ENCODE data around the gene MGAT5. TPM values are rescaled to one million over a fixed set of nuclear protein-coding genes. Genes with fewer than 3 reads are reported as not detected.

The MGAT5 gene
- total RNA-seq, 4 donors from 2014 or later: 28.3 to 52.3 (median 40.4) TPM

DNA sequence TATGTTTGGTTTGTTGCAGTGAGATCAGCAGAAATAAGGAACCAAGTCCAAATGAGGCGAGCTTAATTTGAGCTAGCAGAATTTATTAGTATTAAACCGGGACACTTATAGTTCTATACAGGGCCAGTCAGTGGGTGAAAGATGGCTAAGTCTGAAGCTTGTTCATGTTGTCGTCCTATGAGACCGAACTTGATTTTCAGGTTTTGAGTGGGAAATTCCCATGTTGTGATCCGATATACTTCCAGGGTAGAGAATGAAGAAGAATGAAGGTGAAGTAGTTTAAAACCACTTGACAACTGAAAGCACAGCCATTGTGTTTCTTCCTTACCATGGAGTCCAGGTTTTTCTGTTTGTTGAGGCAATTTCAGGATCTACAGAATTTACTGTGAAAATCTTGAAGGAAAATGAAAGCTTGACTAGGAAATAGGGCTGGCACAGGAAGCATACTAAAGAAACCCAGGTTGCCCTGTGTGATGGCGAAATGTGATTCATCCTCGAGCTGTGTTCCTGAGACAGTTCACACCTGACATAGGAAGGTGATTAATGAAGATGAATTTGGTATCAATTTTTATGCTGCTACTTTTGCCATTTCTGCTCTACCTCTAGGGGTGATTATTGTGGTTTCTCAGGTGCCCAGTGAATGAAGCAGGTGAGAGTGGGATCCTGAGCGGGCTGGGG, 37.6 kb upstream of the MGAT5 start:
- TF ChIP-seq, protein P1, sequence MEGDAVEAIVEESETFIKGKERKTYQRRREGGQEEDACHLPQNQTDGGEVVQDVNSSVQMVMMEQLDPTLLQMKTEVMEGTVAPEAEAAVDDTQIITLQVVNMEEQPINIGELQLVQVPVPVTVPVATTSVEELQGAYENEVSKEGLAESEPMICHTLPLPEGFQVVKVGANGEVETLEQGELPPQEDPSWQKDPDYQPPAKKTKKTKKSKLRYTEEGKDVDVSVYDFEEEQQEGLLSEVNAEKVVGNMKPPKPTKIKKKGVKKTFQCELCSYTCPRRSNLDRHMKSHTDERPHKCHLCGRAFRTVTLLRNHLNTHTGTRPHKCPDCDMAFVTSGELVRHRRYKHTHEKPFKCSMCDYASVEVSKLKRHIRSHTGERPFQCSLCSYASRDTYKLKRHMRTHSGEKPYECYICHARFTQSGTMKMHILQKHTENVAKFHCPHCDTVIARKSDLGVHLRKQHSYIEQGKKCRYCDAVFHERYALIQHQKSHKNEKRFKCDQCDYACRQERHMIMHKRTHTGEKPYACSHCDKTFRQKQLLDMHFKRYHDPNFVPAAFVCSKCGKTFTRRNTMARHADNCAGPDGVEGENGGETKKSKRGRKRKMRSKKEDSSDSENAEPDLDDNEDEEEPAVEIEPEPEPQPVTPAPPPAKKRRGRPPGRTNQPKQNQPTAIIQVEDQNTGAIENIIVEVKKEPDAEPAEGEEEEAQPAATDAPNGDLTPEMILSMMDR (IDR thresholded peaks at IDR 0.05): no peak
- ATAC-seq (ENCODE audit: low FRiP score): no peak
- no peak for DNase-seq (ENCODE audit: low spot score)

DNA sequence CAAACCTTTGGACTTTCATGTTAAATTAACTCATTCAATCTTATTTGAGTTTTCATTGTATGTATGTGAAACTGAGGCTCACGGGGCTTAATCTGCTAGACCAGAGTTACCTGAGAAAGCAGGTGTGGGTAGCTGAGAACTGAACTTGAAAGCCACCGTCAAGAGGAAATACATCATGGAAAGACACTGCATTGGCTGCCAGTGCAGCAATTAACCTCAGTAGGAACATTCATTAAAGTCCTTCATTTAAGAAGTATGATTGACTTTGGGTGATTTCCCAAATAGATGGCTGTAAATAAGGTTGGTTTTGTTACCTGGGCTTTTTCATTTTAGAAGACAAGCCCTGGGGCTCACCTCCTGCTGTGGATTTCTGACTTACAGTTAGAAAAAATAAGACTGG, 36.5 kb upstream of the MGAT5 start:
- DNase-seq (ENCODE audit: low spot score): no peak
- TF ChIP-seq, protein P1 (IDR thresholded peaks at IDR 0.05): no peak
- ATAC-seq (ENCODE audit: low FRiP score): no peak

DNA sequence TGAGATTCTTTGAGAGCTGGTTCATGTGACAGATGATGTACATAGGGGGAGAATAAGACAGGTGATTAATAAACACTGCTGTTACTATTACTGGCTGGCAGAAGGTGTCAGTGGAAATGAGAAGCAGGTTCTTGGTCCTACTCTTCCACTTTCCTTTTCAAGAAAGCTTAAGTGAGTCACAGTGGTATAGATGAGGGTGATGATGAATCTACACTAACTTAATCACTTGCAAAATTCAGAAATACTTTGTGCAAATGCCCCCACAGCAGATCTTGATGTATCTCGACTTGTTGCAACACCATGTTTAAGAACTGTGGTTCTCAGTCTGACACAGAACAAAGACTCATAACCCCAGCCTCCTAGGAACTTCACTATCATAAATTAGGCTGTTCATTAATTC, 35.9 kb upstream of the MGAT5 start:
- no peak for ATAC-seq (ENCODE audit: low FRiP score)
- DNase-seq (ENCODE audit: low spot score): no peak
- TF ChIP-seq, protein P1 (IDR thresholded peaks at IDR 0.05): no peak

DNA sequence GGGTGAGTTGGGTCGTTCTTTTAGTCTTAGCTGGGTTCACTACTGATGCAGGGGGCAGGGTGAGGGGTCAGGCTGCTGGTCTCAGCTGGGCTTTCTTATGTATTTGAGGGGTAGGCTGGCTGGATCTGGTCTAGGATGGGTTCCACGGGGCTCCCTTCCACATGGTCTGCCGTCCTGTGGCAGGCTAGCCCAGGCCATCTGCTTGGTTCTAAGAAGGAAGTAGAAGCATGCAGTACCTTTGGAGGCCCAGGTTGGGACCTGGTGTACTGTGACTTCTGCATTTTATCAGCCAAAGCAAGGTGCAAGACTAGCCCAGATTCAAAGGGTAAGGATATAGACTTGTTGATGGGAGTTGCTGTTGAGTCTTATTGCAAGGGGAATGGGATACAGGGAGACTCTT, 35.5 kb upstream of the MGAT5 start:
- TF ChIP-seq, protein P1 (IDR thresholded peaks at IDR 0.05): no peak
- DNase-seq (ENCODE audit: low spot score) (no peak), ATAC-seq (ENCODE audit: low FRiP score) (no peak)

DNA sequence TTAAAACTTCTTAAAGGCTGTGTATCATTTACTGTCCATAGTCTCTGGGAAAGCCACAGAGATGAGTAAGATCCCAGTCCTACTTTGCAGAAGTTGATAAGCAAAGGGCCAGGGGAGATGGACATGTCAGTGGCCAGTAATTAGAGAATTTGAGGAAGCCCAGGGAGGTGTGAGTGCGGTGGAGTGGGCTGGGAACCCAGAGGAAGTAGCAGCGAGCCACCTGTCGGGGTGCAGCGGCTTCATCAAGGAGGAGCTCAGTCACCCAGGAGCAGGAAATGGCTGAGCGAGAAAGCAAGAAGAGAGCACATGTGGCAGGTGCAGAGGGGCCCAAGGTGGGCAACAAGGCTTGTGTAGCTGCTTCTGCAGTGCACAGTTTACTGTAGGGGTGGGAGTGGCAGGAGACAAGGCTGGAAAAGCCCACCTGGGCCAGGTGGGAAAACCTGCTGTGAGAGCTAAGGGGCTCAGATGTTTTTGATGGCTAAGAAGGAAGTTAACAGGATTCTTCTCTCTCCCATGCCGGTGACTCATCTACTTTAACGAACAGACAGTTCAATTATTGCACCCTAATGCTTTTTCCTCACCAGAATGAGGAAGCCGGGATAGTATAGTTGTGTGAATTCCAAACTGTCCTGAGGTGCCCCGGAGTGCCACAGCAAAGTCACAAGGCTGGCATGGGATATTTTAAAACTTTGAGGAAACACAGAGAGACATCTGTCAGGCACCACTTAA, 34.8 kb upstream of the MGAT5 start:
- no peak for ATAC-seq (ENCODE audit: low FRiP score)
- no peak for DNase-seq (ENCODE audit: low spot score)
- TF ChIP-seq, protein P1 (IDR thresholded peaks at IDR 0.05): no peak

DNA sequence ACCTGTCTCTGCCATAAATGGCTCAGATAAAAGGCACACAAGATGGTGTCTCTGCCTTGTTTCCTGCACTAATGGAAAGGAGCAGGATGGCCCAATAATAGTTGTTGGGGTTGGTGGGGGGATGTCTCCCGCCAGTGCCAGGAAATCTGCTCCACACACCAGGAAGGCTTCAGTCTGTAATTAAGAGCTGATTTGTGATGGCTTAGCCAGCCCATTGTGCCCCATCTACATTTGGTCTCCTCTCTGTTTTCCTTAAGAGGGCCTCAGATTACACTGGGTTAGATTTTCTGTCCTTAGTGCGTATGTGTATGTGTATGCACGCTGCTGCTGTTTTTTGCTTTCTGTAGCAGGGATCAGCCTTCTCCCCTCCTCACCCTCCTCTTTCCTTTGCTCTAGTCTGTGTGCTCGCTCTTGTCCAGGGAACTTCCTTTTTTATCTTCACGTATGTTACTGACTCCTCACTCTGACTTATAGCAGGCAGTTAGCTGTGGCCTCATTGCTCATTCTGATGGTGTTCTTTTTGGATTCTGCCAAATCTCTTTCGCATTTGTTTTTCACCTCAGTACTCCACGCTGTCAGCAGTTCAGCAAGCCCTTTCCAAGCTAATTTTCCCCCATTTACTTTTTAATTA, 33.4 kb upstream of the MGAT5 start:
- TF ChIP-seq, protein P1 (IDR thresholded peaks at IDR 0.05): no peak
- no peak for ATAC-seq (ENCODE audit: low FRiP score)

More for the DNA sequence above, 33.4 kb upstream of the MGAT5 start:
- DNase-seq (ENCODE audit: low spot score): no peak
